ENCODE results near the gene ARF1. TPM values are rescaled to one million over a fixed set of nuclear protein-coding genes. Genes with fewer than 3 reads are reported as not detected.
A peak's percentile ranks its signal among the peaks of the same experiment; 100 is the strongest.

Gene ARF1
- total and polyA plus RNA-seq, 5 donors: 299 to 395 (median 350) TPM

DNA sequence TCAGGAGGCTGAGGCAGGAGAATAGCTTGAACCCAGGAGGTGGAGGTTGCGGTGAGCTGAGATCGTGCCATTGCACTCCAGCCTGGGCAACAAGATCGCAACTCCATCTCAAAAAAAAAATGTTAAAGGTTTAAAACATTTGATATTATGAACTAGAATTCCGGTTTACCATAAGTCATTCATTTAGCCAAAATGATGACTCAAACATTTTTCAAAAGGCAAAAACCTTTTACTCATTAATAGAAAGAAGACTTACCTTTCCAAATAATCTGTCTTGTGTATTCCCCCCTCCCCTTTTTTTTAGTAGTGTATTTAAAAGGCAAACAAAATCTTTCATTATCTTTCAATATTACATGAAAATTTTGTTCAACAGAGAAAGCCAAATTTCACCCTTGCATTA, 34.8 kb downstream of the ARF1 start:
- intact Hi-C loops (cut with DNase I): loop anchor here in 1 of 4 donors (5.0 kb wide), 1 partner anchor 285 kb away; no protein-coding TSS in a partner anchor
- DNase-seq: no peak
- Histone ChIP-seq H3K4me1 (ENCODE audit: control insufficient read depth, insufficient read depth, low read length) (no peaks in the 10 kb centered on the region), H3K9me3 (ENCODE audit: control insufficient read depth, low read length) (no peaks in the 10 kb centered on the region), H3K27me3 (ENCODE audit: control insufficient read depth, insufficient read depth) (no peaks in the 10 kb centered on the region), H3K4me3 (ENCODE audit: low read length) (no peak overlapping the region), H3K27ac (ENCODE audit: low read length) (no peak overlapping the region)
- no peak for ATAC-seq
- WGBS: 97% methylated on average over 4 of the region's 4 CpGs

GRCh38 chr1:228118040-228118439, 35.5 kb downstream of the ARF1 start:
- H3K4me3 ChIP-seq (ENCODE audit: low read length): no peak overlapping the region
- no peaks in the 10 kb centered on the region for H3K4me1 ChIP-seq (ENCODE audit: control insufficient read depth, insufficient read depth, low read length)
- no peak overlapping the region for H3K27ac ChIP-seq (ENCODE audit: low read length)
- H3K27me3 ChIP-seq (ENCODE audit: control insufficient read depth, insufficient read depth): no peaks in the 10 kb centered on the region
- intact Hi-C loops (cut with DNase I): loop anchor here in 1 of 4 donors (5.0 kb wide), 1 partner anchor 284 kb away; no protein-coding TSS in a partner anchor
- no peaks in the 10 kb centered on the region for H3K9me3 ChIP-seq (ENCODE audit: control insufficient read depth, low read length)
- WGBS: 75% methylated on average over 2 of the region's 2 CpGs
- ATAC-seq (no peak), DNase-seq (no peak)

DNA sequence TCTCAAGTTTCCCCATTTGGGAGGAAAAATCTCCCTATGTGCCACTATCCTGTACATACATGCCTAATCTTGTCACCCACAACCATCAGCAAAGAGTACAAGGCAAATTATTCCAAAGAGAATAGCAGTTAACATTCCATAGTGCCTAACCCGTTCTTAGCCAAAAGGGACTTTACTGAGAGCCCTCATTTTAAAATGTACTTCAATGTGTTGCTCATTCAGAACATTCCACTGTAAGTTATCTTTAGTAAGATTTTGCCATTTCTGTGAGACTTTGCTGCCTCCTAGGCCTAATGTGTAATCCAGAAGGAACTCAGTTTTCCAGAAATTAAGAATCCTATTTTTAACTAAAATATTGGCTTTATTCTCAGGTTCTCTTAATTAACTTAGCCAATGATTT, 37.8 kb downstream of the ARF1 start:
- 66% methylated on average over 1 of the region's 1 CpG for WGBS
- intact Hi-C loops (cut with DNase I): no loop called here
- H3K27me3 ChIP-seq (ENCODE audit: control insufficient read depth, insufficient read depth): no peaks in the 10 kb centered on the region
- ATAC-seq (no peak), DNase-seq (no peak)
- no peak overlapping the region for H3K27ac ChIP-seq (ENCODE audit: low read length)
- H3K9me3 ChIP-seq (ENCODE audit: control insufficient read depth, low read length): no peaks in the 10 kb centered on the region
- no peaks in the 10 kb centered on the region for H3K4me1 ChIP-seq (ENCODE audit: control insufficient read depth, insufficient read depth, low read length)
- no peak overlapping the region for H3K4me3 ChIP-seq (ENCODE audit: low read length)

GRCh38 chr1:228120857-228121489, 38.5 kb downstream of the ARF1 start:
- ATAC-seq: no peak
- intact Hi-C loops (cut with DNase I): no loop called here
- H3K4me1 ChIP-seq (ENCODE audit: control insufficient read depth, insufficient read depth, low read length): no peaks in the 10 kb centered on the region
- no peaks in the 10 kb centered on the region for H3K9me3 ChIP-seq (ENCODE audit: control insufficient read depth, low read length)
- no peaks in the 10 kb centered on the region for H3K27me3 ChIP-seq (ENCODE audit: control insufficient read depth, insufficient read depth)
- 72% methylated on average over 5 of the region's 5 CpGs for WGBS
- DNase-seq: no peak
- H3K4me3 ChIP-seq (ENCODE audit: low read length): no peak overlapping the region
- no peak overlapping the region for H3K27ac ChIP-seq (ENCODE audit: low read length)

DNA sequence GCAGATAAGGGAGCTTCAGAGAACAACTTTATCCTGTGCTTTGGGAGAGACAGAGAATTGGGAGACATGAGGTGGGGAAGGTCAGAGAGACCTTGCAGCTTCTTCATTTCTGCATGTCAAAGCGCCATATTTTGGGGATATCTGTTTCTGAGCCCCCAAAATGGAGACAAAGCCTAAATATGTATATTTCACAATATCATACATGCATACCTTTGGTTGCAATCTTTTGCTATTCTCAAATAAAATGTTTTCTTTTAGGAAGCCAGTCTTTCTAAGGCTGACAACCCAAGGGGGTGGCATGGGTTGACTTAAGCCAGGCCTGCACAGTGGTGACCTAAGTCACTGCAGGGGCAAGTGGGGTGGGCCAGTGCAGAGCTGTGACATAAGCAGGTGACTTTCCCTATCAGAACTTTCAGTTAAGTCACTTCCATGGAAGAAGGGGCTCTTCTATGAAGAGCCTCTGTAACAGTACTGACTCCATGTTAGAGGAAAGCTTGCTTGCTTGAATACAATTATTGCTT, 40.5 kb downstream of the ARF1 start:
- 58% methylated on average over 1 of the region's 1 CpG for WGBS
- Histone ChIP-seq H3K27me3 (ENCODE audit: control insufficient read depth, insufficient read depth) (no peaks in the 10 kb centered on the region), H3K4me1 (ENCODE audit: control insufficient read depth, insufficient read depth, low read length) (no peaks in the 10 kb centered on the region), H3K4me3 (ENCODE audit: low read length) (no peak overlapping the region), H3K9me3 (ENCODE audit: control insufficient read depth, low read length) (no peaks in the 10 kb centered on the region), H3K27ac (ENCODE audit: low read length) (no peak overlapping the region)
- intact Hi-C loops (cut with DNase I): no loop called here
- no peak for ATAC-seq
- DNase-seq: no peak

- Histone ChIP-seq H3K4me1 (ENCODE audit: control insufficient read depth, insufficient read depth, low read length) (no peaks in the 10 kb centered on the region), H3K27ac (ENCODE audit: low read length) (no peak overlapping the region), H3K9me3 (ENCODE audit: control insufficient read depth, low read length) (no peaks in the 10 kb centered on the region), H3K4me3 (ENCODE audit: low read length) (no peak overlapping the region), H3K27me3 (ENCODE audit: control insufficient read depth, insufficient read depth) (no peaks in the 10 kb centered on the region)
- no peak for ATAC-seq
- intact Hi-C loops (cut with DNase I): no loop called here
- DNase-seq: no peak
- WGBS: 74% methylated on average over 2 of the region's 2 CpGs
Measured at GRCh38 chr1:228123505-228123904, 41.0 kb downstream of the ARF1 start.

GRCh38 chr1:228125185-228125584, 42.7 kb downstream of the ARF1 start:
- DNase-seq (no peak), ATAC-seq (no peak)
- no peak overlapping the region for H3K27ac ChIP-seq (ENCODE audit: low read length)
- H3K4me1 ChIP-seq (ENCODE audit: control insufficient read depth, insufficient read depth, low read length): no peaks in the 10 kb centered on the region
- H3K27me3 ChIP-seq (ENCODE audit: control insufficient read depth, insufficient read depth): no peaks in the 10 kb centered on the region
- H3K9me3 ChIP-seq (ENCODE audit: control insufficient read depth, low read length): no peaks in the 10 kb centered on the region
- intact Hi-C loops (cut with DNase I): no loop called here
- no peak overlapping the region for H3K4me3 ChIP-seq (ENCODE audit: low read length)
- WGBS: 69% methylated on average over 5 of the region's 5 CpGs

DNA sequence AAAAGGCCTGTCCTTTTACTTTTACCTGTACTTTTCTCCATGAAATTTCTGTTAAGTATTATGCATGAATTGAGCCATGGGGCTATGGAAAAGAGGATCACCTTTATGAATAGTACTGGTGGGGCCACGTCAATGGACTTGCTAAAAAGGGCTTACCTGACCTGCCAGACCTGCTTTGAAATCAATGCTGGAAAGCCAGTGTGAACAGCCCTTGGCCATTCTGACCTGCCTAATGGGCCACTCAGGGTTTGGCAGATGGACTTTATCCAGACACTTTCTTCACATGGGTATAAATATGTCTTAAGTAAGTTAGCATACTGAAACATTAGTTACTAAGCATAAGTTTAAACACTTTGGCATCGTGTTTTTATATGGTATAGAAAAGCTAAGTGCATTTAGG, 49.3 kb downstream of the ARF1 start:
- Histone ChIP-seq H3K4me3 (ENCODE audit: low read length) (no peak overlapping the region), H3K27ac (ENCODE audit: low read length) (no peak overlapping the region), H3K9me3 (ENCODE audit: control insufficient read depth, low read length) (no peaks in the 10 kb centered on the region), H3K27me3 (ENCODE audit: control insufficient read depth, insufficient read depth) (no peaks in the 10 kb centered on the region), H3K4me1 (ENCODE audit: control insufficient read depth, insufficient read depth, low read length) (no peaks in the 10 kb centered on the region)
- intact Hi-C loops (cut with DNase I): loop anchor here in 1 of 4 donors (10.0 kb wide), 1 partner anchor 373 kb away; no protein-coding TSS in a partner anchor
- ATAC-seq: no peak
- DNase-seq: no peak
- WGBS: 96% methylated on average over 2 of the region's 2 CpGs

DNA sequence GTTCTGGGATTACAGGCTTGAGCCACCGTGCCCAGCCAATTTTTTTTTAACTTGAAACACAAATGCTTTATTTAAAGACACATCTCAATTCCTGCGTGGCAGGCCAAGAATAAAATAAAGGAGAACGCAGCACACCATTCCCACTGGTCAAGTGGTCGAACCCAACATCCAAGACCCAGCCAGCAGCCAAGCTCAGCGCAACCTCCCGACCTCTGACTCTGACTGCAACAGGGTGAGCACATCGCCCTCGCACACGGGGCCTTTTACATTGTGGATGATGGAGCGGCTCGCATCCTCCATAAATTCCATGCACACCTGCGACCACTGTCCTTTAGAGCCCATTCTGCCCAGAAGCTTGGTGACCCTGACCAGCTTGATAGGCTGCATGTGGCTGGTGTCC, 52.1 kb downstream of the ARF1 start:
- intact Hi-C loops (cut with DNase I): loop anchor here in 1 of 4 donors (10.0 kb wide), 1 partner anchor 370 kb away; no protein-coding TSS in a partner anchor
- Histone ChIP-seq H3K9me3 (ENCODE audit: control insufficient read depth, low read length) (no peaks in the 10 kb centered on the region), H3K27ac (ENCODE audit: low read length) (no peak overlapping the region), H3K27me3 (ENCODE audit: control insufficient read depth, insufficient read depth) (no peaks in the 10 kb centered on the region), H3K4me1 (ENCODE audit: control insufficient read depth, insufficient read depth, low read length) (no peaks in the 10 kb centered on the region), H3K4me3 (ENCODE audit: low read length) (no peak overlapping the region)
- DNase-seq (no peak), ATAC-seq (no peak)
- WGBS: 84% methylated on average over 12 of the region's 12 CpGs

DNA sequence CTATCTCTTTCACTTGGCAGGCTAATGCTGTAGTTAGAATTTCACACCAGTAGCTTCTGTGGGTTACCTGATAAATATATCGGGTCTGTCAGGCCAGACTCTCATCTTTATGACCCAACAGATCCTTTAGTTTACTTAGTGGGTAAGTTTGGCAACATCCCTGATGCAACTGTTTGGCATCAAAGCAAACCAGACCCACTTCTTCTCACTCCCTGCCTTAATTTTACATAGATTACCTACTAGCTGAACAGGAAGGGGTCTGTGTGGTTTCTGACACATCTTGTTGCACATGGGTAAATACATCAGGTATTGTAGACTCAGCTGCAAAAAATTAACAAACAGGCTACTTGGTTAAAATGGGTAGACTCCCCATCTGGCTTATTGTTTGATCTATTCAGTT, 54.4 kb downstream of the ARF1 start:
- Histone ChIP-seq H3K9me3 (ENCODE audit: control insufficient read depth, low read length) (no peaks in the 10 kb centered on the region), H3K27me3 (ENCODE audit: control insufficient read depth, insufficient read depth) (no peaks in the 10 kb centered on the region), H3K4me3 (ENCODE audit: low read length) (no peak overlapping the region), H3K4me1 (ENCODE audit: control insufficient read depth, insufficient read depth, low read length) (peaks cover 5% of the 10 kb centered on the region), H3K27ac (ENCODE audit: low read length) (no peak overlapping the region)
- DNase-seq (no peak), ATAC-seq (no peak)
- intact Hi-C loops (cut with DNase I): loop anchor here in 1 of 4 donors (10.0 kb wide), 1 partner anchor 368 kb away; no protein-coding TSS in a partner anchor
- WGBS: 32% methylated on average over 1 of the region's 1 CpG

GRCh38 chr1:228139406-228139930, 57.0 kb downstream of the ARF1 start:
- Histone ChIP-seq H3K4me1 (ENCODE audit: control insufficient read depth, insufficient read depth, low read length) (peaks cover 14% of the 10 kb centered on the region), H3K4me3 (ENCODE audit: low read length) (peak overlapping the region; percentile 55), H3K27me3 (ENCODE audit: control insufficient read depth, insufficient read depth) (no peaks in the 10 kb centered on the region), H3K9me3 (ENCODE audit: control insufficient read depth, low read length) (no peaks in the 10 kb centered on the region), H3K27ac (ENCODE audit: low read length) (peak overlapping the region; percentile 74)
- intact Hi-C loops (cut with DNase I): loop anchor here in 1 of 4 donors (1.0 to 10.0 kb wide), 2 partner anchors 27 to 365 kb away; no protein-coding TSS in a partner anchor
- no peak for DNase-seq
- WGBS: 23% methylated on average over 30 of the region's 30 CpGs
- no peak for ATAC-seq
